Measurements from ENCODE around the gene TMCC3.

The TMCC3 gene

DNA sequence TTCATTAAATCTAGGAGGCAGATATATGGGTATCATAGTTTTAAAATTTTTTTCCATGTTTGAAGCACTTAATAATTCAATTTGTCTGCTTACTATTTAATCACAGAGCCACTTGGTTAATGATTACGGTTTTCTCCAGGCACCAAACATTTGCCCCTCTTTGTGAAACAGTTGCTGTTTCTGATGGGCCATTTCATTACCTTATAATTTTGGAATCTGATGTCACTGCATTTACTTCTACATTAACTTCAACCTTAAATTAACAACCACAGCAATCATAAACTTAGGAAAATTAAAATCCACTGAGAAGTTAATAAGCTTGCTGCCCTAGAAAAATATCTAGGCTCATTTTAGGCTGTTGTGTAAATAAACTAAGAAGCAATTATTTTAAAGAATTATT lies 17.0 kb downstream of the TMCC3 start:
- Mint-ChIP-seq H3K9me3 (no peaks in the 10 kb centered on the region), H3K4me3 (no peak overlapping the region), H3K27ac (no peak overlapping the region), H3K4me1 (no peaks in the 10 kb centered on the region), H3K27me3 (peaks cover 3% of the 10 kb centered on the region), H3K36me3 (ENCODE audit: low read depth) (no peaks in the 10 kb centered on the region)
- no peak for DNase-seq
- ATAC-seq = no peak

DNA sequence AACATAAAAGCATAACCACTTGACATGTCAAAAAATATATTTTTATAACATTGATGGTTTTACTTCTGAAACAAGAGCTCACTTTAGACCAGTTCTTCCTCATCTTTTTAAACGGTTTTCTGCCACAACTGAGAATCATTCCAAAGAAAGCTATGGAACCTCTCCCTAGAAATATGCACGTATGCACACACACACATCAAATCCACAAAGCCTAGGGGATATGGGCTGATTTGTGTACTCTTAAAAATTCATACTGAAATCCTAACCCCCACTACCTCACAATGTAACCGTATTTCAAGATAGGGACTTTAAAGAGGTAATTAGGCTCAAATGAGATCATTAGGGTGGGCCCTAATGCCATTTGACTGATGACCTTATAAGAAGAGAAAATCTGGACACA lies 19.3 kb downstream of the TMCC3 start:
- peaks cover 1% of the 10 kb centered on the region for H3K9me3 Mint-ChIP-seq

DNA sequence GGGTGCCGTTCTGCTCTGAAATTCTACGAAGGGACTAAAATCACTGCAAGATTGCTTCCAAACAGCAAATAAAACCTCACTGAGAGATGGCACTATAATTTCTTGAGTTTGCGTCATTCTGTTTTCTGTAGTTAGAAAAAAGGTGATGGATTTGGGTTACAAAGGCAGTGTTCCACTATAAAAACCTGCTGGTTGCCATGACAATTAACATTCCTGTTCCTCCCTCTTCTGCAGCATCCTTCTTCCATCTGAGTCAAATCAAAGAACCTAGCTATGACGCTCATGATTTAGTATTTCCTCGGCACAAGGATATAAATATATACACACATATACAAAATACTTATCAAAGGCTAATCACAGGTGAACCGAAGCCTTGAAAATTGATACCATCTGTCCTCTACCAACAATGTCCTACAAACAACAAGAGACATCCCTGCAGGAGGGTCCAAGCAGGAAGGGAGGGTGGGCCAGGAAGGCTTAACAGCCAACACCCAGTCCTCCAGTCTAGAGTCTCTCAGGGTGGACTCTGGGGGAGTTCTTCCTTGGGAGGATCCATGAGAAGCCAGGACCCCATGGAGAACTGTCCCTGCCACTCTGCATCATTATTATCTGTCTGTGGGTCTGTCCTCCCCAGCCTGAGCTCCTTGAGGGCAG lies 21.4 kb downstream of the TMCC3 start:
- H3K4me3 Mint-ChIP-seq = no peak overlapping the region
- no peak for ATAC-seq
- no peak for DNase-seq
- H3K27ac Mint-ChIP-seq = no peak overlapping the region
- H3K4me1 Mint-ChIP-seq = no peaks in the 10 kb centered on the region
- H3K9me3 Mint-ChIP-seq = peaks cover 5% of the 10 kb centered on the region
- H3K27me3 Mint-ChIP-seq = no peaks in the 10 kb centered on the region
- H3K36me3 Mint-ChIP-seq (ENCODE audit: low read depth) = no peaks in the 10 kb centered on the region

More for the DNA sequence above, 19.3 kb downstream of the TMCC3 start:
- Mint-ChIP-seq H3K36me3 (ENCODE audit: low read depth) (no peaks in the 10 kb centered on the region), H3K4me3 (no peak overlapping the region), H3K4me1 (no peaks in the 10 kb centered on the region), H3K27ac (no peak overlapping the region), H3K27me3 (no peaks in the 10 kb centered on the region)
- no peak for DNase-seq
- ATAC-seq = no peak

DNA sequence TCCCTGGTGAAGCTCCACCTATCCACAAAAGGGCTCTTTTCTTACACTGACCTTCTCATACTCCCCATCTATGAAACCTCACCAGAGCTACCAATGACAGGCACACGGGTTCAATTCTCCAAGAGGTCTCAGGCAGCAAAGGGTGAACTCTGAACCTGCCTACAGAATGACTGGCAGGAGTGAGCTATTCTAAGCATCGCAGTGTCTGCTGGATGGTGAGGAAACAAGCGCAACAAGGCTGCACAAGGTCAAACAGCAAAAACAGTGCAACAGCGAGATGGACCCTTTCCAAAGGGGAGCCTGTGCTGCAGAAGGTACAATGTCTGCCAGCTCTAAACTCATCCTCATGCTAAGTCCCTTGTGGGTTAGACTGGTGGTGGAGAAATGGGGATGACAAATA lies 22.0 kb downstream of the TMCC3 start:
- H3K4me1 Mint-ChIP-seq = peaks cover 2% of the 10 kb centered on the region
- H3K9me3 Mint-ChIP-seq = peaks cover 5% of the 10 kb centered on the region
- no peaks in the 10 kb centered on the region for H3K27me3 Mint-ChIP-seq
- H3K4me3 Mint-ChIP-seq = no peak overlapping the region
- no peak overlapping the region for H3K27ac Mint-ChIP-seq
- DNase-seq (no peak), ATAC-seq (no peak)
- no peaks in the 10 kb centered on the region for H3K36me3 Mint-ChIP-seq (ENCODE audit: low read depth)

DNA sequence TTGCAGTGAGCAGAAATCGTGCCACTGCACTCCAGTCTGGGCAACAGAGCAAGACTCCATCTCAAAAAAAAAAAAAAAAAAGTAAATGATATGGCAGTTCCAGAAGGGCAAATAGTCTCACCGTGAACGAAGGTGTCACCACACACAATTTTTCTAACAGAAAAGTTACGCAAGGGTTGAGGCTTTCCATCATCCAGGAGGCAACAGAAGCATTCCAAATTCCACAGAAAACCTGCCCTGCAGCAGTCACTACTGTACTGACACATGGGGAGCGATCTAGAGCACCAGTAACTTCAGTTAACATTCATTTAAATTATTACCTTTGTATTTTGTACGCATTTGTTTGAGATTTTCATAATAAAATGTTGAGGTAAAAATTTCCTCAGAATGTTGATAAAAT lies 24.8 kb downstream of the TMCC3 start:
- peaks cover 20% of the 10 kb centered on the region for H3K4me1 Mint-ChIP-seq
- H3K4me3 Mint-ChIP-seq = no peak overlapping the region
- H3K36me3 Mint-ChIP-seq (ENCODE audit: low read depth) = no peaks in the 10 kb centered on the region
- ATAC-seq (no peak), DNase-seq (no peak)
- peaks cover 3% of the 10 kb centered on the region for H3K27me3 Mint-ChIP-seq
- peaks cover 5% of the 10 kb centered on the region for H3K9me3 Mint-ChIP-seq
- no peak overlapping the region for H3K27ac Mint-ChIP-seq

DNA sequence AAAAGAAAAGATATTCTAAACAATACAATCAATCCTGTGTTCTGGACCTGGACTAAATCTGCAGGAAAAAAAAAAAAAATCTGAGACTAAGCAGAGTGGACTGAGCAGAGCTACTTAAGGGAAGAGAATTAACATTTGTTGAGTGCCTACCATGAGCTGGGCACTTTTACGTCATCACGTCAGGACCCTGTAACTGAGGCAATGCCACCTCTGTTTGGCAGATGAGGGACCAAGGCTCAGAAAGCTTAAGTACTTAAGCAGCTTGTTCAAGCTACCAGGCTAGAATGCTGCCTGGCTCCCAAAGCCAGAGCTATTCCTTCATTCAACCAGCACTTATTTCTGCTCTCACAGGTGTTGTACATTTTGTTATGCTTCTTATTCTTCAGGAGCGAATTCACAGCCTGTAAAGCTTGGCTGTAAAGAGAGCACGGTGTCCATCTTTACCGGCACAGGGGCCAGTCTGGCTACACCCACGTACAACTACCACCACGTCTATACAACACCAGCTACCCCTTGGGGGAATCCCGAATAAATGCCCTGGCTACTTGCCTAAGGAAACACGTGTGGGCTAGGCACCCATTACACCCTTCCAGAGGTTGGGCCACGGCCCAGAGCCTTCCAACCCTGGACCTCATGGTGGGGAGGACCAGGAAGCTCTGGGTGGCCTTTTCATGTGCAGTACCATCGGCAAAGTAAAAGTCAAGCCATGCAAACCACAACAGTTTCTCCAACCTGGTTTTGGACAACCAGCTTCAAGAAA lies 27.0 kb downstream of the TMCC3 start:
- no peak for DNase-seq
- no peaks in the 10 kb centered on the region for H3K36me3 Mint-ChIP-seq (ENCODE audit: low read depth)
- peaks cover 5% of the 10 kb centered on the region for H3K9me3 Mint-ChIP-seq
- ATAC-seq = no peak
- no peak overlapping the region for H3K4me3 Mint-ChIP-seq
- H3K4me1 Mint-ChIP-seq = peaks cover 26% of the 10 kb centered on the region
- H3K27ac Mint-ChIP-seq = no peak overlapping the region
- H3K27me3 Mint-ChIP-seq = peaks cover 3% of the 10 kb centered on the region

DNA sequence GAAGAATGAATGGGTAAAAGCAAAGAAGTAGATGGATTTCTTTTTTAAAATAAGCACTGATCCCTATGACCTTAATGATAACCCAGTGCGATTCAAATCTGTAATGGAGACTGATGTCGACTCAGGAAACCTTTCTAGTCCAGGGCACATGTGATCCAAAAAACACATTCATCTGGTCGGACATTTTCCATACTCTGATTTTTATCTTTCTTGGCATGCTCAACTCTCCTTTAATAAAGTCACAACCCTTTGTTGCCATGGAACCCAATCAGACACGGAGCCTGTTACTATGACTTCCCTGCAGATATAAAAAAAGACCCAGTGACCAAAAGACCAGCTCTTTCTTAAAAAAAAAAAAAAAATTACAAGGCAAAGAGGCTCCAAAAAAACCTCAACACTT lies 27.9 kb downstream of the TMCC3 start:
- H3K27ac Mint-ChIP-seq = peak overlapping the region; percentile 71
- peaks cover 3% of the 10 kb centered on the region for H3K27me3 Mint-ChIP-seq
- ATAC-seq (no peak), DNase-seq (no peak)
- peaks cover 5% of the 10 kb centered on the region for H3K9me3 Mint-ChIP-seq
- peaks cover 26% of the 10 kb centered on the region for H3K4me1 Mint-ChIP-seq
- H3K36me3 Mint-ChIP-seq (ENCODE audit: low read depth) = no peaks in the 10 kb centered on the region
- H3K4me3 Mint-ChIP-seq = peak overlapping the region; percentile 54

DNA sequence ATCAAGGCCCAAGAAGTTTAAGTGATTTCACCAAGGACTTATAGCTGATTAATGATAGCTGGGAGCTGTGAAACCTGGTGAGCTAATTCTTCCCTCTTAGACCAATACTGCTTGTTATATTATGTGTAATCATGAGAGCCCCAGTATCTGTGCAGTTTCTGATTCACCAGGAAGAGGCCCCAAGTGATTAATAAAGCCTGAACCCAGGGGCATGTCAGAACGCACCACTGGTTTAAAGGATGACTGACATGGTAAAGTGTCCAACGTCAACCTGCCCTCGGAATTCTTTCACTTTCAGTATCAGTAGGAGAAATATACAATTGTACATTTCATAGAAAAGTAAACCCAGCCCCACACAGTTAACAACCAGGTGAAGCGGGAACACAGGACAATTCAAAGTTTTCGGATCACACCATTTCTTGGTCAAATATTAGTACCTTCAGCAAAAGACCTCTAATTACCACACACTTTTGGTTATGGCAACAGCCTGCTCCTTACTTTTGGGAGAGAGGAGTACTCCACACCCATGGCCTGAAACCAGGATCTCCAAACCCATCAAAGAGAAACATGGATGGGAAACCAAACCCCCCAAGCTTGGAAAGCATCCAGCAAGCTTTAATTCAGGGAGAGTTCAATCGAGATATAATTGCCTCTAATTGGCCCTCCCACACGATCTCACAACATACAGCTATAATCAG lies 28.5 kb downstream of the TMCC3 start:
- Mint-ChIP-seq H3K4me1 (peaks cover 26% of the 10 kb centered on the region), H3K36me3 (ENCODE audit: low read depth) (no peaks in the 10 kb centered on the region), H3K9me3 (peaks cover 5% of the 10 kb centered on the region), H3K4me3 (peak overlapping the region; percentile 54), H3K27ac (peak overlapping the region; percentile 73), H3K27me3 (peaks cover 3% of the 10 kb centered on the region)
- ATAC-seq (peak; percentile 96), DNase-seq (peak; percentile 29)

DNA sequence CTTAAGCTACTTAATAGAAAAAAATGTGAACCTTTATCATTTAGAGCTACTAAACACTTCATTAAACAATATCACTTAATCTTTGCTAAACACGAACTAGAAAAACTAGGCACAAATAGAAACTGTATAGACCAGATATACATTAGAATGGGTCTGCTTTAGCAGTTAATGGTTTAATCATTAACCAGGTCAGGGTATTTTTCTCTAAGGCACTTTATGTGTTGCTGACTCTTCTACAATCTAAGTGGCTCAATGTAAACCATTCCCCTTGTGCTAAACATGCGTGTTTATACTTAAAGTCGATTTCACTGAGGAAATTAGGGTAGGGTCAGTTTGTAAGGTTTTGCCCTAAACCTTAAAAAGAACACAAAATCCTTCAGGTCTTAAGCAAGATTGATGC lies 29.7 kb downstream of the TMCC3 start:
- H3K4me1 Mint-ChIP-seq = peaks cover 26% of the 10 kb centered on the region
- DNase-seq (no peak), ATAC-seq (no peak)
- no peak overlapping the region for H3K4me3 Mint-ChIP-seq
- peaks cover 3% of the 10 kb centered on the region for H3K27me3 Mint-ChIP-seq
- no peaks in the 10 kb centered on the region for H3K36me3 Mint-ChIP-seq (ENCODE audit: low read depth)
- H3K27ac Mint-ChIP-seq = no peak overlapping the region
- H3K9me3 Mint-ChIP-seq = no peaks in the 10 kb centered on the region

DNA sequence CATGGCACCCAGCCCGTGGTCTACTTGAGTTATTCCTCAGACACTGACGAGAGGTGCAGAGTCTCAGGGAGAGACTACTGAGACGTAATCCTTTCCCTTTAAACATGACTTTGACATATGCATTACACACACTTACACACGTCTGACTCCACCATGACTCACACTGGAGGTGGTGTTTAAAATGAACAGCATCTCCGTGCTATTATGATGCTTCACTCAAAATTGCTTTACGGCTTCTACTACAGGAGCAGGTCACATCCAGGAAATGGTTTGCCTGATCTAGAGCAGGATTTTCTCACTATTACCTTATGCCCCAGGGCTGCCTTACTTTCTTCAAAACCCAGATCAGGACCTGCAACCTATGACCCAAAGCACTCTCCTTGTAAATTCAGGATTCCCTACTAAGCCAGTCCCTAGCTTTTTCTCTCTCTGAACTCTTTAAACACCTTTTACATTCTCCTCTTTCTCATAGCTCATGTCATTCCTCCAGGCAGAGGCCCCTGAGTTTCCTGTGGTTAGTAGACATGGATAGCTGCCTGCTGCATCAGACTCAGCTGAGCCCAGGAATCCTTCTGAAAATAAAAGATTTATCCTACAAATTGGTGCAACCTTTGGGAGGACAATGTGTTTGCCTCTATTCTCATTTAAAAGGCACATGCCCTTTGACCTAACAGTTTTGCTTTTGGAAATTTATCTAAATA lies 31.2 kb downstream of the TMCC3 start:
- H3K4me3 Mint-ChIP-seq = no peak overlapping the region
- no peaks in the 10 kb centered on the region for H3K36me3 Mint-ChIP-seq (ENCODE audit: low read depth)
- peaks cover 3% of the 10 kb centered on the region for H3K27me3 Mint-ChIP-seq
- H3K27ac Mint-ChIP-seq = no peak overlapping the region
- DNase-seq (no peak), ATAC-seq (peak; percentile 75)
- H3K9me3 Mint-ChIP-seq = no peaks in the 10 kb centered on the region
- peaks cover 29% of the 10 kb centered on the region for H3K4me1 Mint-ChIP-seq

DNA sequence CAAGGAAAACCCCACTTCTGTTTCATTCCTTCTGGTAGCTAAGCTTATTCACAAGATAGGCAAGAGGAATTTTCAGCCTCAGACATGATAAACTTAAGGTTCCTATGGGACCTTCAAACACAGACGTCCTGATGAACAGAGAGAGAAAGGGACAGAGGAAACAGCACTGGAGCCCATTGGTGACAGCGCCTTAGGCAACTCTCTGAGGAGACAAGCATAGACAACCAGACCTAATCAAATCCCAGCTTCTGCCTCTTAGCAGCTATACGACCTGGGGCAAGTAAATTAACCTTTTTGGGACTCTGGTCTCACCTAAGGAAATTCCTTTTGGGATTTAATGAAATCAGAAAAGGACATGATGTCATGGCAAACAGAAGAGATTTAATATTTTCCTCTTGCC lies 33.3 kb downstream of the TMCC3 start:
- Mint-ChIP-seq H3K4me3 (no peak overlapping the region), H3K4me1 (peaks cover 21% of the 10 kb centered on the region), H3K9me3 (no peaks in the 10 kb centered on the region), H3K27me3 (no peaks in the 10 kb centered on the region), H3K27ac (no peak overlapping the region), H3K36me3 (ENCODE audit: low read depth) (no peaks in the 10 kb centered on the region)
- ATAC-seq (no peak), DNase-seq (no peak)

DNA sequence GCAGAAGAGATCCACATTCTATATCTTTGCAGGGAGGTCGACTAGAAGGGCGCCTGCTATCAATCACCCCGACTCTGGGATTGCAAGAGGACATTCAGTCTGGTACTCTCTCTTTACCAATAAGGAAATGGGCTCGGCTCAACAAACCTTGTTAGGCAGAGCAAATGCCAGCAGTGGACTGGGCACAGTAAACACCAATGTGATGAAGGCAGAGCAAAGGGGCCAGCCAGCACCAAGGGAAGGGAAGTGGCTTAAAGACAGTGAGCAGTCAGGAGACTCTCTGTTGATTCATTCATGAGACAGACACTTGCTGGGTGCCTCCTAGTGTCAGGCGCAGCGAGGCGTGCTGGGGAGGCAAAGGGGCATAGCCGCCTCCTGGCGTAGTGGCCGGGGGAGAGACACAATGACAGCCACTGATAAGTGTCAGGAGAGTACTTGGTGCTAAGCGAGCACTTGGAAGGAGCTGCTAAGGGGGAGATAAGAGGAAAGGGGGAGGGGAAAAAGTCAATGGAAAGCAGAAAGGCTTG lies 34.1 kb downstream of the TMCC3 start:
- peaks cover 13% of the 10 kb centered on the region for H3K4me1 Mint-ChIP-seq
- ATAC-seq (no peak), DNase-seq (no peak)
- H3K4me3 Mint-ChIP-seq = no peak overlapping the region
- H3K27ac Mint-ChIP-seq = no peak overlapping the region
- H3K36me3 Mint-ChIP-seq (ENCODE audit: low read depth) = no peaks in the 10 kb centered on the region
- no peaks in the 10 kb centered on the region for H3K27me3 Mint-ChIP-seq
- no peaks in the 10 kb centered on the region for H3K9me3 Mint-ChIP-seq

DNA sequence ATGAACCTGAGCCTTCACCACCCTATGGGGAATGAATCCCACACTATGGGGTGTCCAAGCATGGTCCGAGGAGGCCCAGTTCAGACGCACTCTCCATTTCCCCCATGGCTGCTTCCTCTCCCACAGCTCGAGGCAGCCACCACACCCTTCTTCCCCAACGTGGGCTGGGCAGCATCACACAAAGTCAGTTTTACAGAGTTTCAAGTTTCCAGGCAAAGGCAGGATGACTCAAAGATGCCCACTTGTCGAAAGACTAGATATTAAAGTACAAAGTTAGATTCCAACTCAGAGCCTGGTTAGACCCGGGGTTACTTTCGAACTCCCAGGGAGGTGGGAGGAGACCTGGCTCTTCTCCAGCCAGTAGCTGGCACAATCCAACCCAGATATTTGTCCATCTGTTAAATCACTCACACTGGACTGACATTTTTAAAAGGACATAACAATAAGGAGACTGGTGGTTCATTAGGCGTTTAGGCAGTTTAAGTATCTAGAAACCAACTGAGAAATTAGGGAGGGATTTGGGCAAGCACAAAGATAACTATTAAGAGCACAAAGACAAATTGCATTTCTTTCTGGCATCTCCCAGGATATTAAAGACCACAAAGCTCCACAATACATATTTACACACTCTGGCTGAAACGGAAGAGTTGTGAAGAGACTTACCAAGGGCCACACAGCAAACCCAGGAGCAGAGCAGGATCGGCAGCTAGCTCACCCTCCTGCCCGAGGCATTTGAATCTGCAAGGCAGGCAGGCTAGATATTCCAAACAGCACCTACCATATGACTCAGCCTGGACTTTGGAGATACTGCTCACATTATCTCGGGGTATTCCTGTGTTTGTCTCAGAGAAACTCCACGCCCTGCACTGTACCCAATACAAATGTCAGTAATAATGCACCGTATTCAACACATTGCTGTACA lies 34.8 kb downstream of the TMCC3 start:
- H3K36me3 Mint-ChIP-seq (ENCODE audit: low read depth) = no peaks in the 10 kb centered on the region
- no peaks in the 10 kb centered on the region for H3K9me3 Mint-ChIP-seq
- no peak for DNase-seq
- no peak overlapping the region for H3K4me3 Mint-ChIP-seq
- no peak overlapping the region for H3K27ac Mint-ChIP-seq
- H3K4me1 Mint-ChIP-seq = peaks cover 9% of the 10 kb centered on the region
- no peak for ATAC-seq
- no peaks in the 10 kb centered on the region for H3K27me3 Mint-ChIP-seq

All from activated naive CD8-positive, alpha-beta T cell treated with anti-CD3 and anti-CD28 coated beads, Interleukin-2, amount 50 U/mL, for 24 hours (primary cell).